Spinal cord (tissue), 10 donors: Measurements from ENCODE around the gene SPTAN1. TPM values are rescaled to one million over a fixed set of nuclear protein-coding genes. Genes with fewer than 3 reads are reported as not detected.
"Not testable (repeated sequence)": the region's sequence is repeated elsewhere in the genome, so short reads cannot be mapped to it uniquely, and the experiment has no call there.

Experiments
- DNase-seq, 6 donors: peaks; one replicate each; pipeline versions ENCODE4 v3.0.0 to v3.0.0-alpha.2; 2013 to 2015; ENCODE audit warnings: low spot score in 6 of 6, low read depth in 4 of 6
- H3K27ac ChIP-seq: one replicate; pipeline ENCODE4 v1.5.1; 2013; ENCODE audit warnings: low read depth, low read length, control low read depth
- H3K27me3 ChIP-seq: one replicate; pipeline ENCODE4 v1.6.1; 2013; ENCODE audit warnings: low read length; ENCODE audit not compliant: control insufficient read depth, insufficient read depth
- H3K36me3 ChIP-seq: one replicate; pipeline ENCODE4 v1.6.1; 2013; ENCODE audit warnings: low read length; ENCODE audit not compliant: control insufficient read depth, insufficient read depth
- H3K4me1 ChIP-seq: one replicate; pipeline ENCODE4 v1.6.1; 2013; ENCODE audit warnings: low read length; ENCODE audit not compliant: control insufficient read depth, insufficient read depth
- H3K4me3 ChIP-seq: one replicate; pipeline ENCODE4 v1.5.1; 2013; ENCODE audit warnings: low read depth, low read length, control low read depth
- H3K9me3 ChIP-seq: one replicate; pipeline ENCODE4 v1.6.1; 2013; ENCODE audit warnings: low read length; ENCODE audit not compliant: control insufficient read depth, insufficient read depth
- WGBS: methylation state at CpG from one replicate; pipeline ENCODE4 v1.1.5; 2013; ENCODE audit warnings: missing lambda C conversion rate; ENCODE audit not compliant: insufficient coverage; 5-methylcytosine and 5-hydroxymethylcytosine counted together
- polyA plus RNA-seq, 2 donors: library from polyadenylated mRNA; unstranded; fragments of 120-200 nt; gene quantifications; one replicate each; pipeline ENCODE4 v1.2.1, GENCODE V29; 2013; ENCODE audit not compliant: insufficient read length in 2 of 2
- small RNA-seq: library from RNA; depleted of rRNA; stranded (forward); fragments of <200 nt; gene quantifications from one replicate; pipeline ENCODE3, GENCODE V24; 2014; ENCODE audit warnings: low replicate concordance
- total RNA-seq, 2 donors: library from RNA; depleted of rRNA in 1 of 2; stranded (reverse); fragments of 120-200 nt in 1 of 2; fragments of >200 nt in 1 of 2; gene quantifications; one replicate each; pipeline versions ENCODE4 v1.2.3 to v1.2.4, GENCODE V29; 2013 to 2014
- donor health status: healthy.

Gene SPTAN1
- total and polyA plus RNA-seq, 4 donors, result 523 to 1,193 (median 876) TPM

DNA sequence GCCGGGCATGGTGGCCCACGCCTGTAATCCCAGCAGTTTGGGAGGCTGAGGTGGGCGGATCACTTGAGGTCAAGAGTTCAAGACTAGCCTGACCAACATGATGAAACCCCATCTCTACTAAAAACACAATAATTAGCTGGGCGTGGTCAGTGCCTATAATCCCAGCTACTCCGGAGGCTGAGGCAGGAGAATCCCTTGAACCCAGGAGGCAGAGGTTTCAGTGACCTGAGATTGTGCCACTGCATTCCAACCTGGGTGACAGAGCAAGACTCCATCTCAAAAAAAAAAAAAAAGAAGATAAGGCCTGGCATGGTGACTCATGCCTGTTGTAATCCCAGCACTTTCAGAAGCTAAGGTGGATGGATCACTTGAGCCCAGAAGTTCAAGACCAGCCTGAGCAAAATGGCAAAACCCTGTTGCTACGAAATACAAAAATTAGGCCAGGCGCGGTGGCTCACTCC, 114.1 kb downstream of the SPTAN1 start:
- H3K4me1 ChIP-seq, result not testable (repeated sequence)
- 76% methylated on average over 3 of the region's 8 CpGs for WGBS

DNA sequence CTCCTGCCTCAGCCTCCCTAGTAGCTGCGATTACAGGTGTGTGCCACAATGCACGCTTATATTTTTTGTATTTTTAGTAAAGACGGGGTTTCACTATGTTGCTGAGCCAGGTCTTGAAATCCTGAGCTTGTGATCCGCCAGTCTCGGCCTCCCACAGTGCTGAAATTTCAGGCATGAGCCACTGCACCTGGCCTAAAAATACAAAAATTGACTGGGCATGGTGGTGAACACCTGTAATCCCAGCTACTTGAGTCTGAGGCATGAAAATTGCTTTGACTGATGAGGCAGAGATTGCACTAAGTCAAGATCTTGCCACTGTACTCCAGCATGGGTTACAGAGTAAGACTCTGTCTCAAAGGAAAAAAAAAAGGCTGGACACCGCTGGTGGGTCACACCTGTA, 117.4 kb downstream of the SPTAN1 start:
- 93% methylated on average over 6 of the region's 6 CpGs for WGBS
- Histone ChIP-seq H3K4me3 (no peak overlapping the region), H3K4me1 (no peaks in the 10 kb centered on the region), H3K27me3 (no peaks in the 10 kb centered on the region), H3K9me3 (no peaks in the 10 kb centered on the region), H3K27ac (no peak overlapping the region), H3K36me3 (no peaks in the 10 kb centered on the region)
- DNase-seq, result no peak

More for the DNA sequence above, 114.1 kb downstream of the SPTAN1 start:
- DNase-seq, H3K27ac ChIP-seq, H3K27me3 ChIP-seq, H3K4me3 ChIP-seq, H3K36me3 ChIP-seq, H3K9me3 ChIP-seq: not testable (repeated sequence)

GRCh38 chr9:128675382-128675781, 123.0 kb downstream of the SPTAN1 start:
- no peaks in the 10 kb centered on the region for H3K27me3 ChIP-seq
- no peaks in the 10 kb centered on the region for H3K9me3 ChIP-seq
- no peak overlapping the region for H3K27ac ChIP-seq
- no peaks in the 10 kb centered on the region for H3K4me1 ChIP-seq
- no peak overlapping the region for H3K4me3 ChIP-seq
- 100% methylated on average over 2 of the region's 4 CpGs for WGBS
- DNase-seq, result no peak
- H3K36me3 ChIP-seq, result no peaks in the 10 kb centered on the region

DNA sequence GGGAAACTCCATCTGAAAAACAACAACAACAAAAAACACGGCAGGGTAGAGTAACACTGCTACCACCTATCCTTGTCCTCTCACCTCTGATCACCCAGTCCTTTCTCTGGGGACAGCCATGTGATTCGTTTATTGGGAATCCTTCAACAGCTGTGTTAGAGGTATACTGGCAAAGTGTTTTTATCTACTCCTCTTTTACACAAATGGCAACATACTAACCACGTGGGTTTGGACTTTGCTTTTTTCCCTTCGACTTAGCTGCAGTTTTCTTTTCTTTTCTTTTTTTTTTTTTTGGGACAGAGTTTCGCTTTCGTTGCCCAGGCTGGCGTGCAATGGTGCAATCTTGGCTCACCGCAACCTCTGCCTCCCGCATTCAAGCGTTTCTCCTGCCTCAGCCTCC, 125.4 kb downstream of the SPTAN1 start:
- Histone ChIP-seq H3K27ac (no peak overlapping the region), H3K27me3 (no peaks in the 10 kb centered on the region), H3K4me1 (no peaks in the 10 kb centered on the region), H3K36me3 (no peaks in the 10 kb centered on the region), H3K4me3 (no peak overlapping the region), H3K9me3 (no peaks in the 10 kb centered on the region)
- no peak for DNase-seq
- 92% methylated on average over 3 of the region's 10 CpGs for WGBS

Small RNA genes lying within 50 kb of the gene (small RNA-seq; reads per million reads assigned to genes)
- gene RNU7-171P, result not detected

Other genes starting within 250 kb of the SPTAN1 start
- gene TRUB2, start 230.1 kb upstream of the SPTAN1 start, total RNA-seq, result 10 to 100 TPM; 20.5 to 34.8 TPM
- 10 to 100 TPM; 44.7 to 46.3 TPM for gene TRUB2, start 230.1 kb upstream of the SPTAN1 start, polyA plus RNA-seq
- 10 to 100 TPM; 20.6 to 60.4 TPM for gene COQ4, start 229.7 kb upstream of the SPTAN1 start, total RNA-seq
- gene COQ4, start 229.7 kb upstream of the SPTAN1 start, polyA plus RNA-seq, result 10 to 100 TPM; 73.0 to 94.9 TPM
- gene SLC27A4, start 212.1 kb upstream of the SPTAN1 start, total RNA-seq, result 10 to 100 TPM; 23.1 to 36.3 TPM
- gene SLC27A4, start 212.1 kb upstream of the SPTAN1 start, polyA plus RNA-seq, result 10 to 100 TPM; 53.7 to 56.8 TPM
- gene URM1, start 181.2 kb upstream of the SPTAN1 start, total RNA-seq, result 10 to 100 TPM; 28.4 to 47.2 TPM
- gene URM1, start 181.2 kb upstream of the SPTAN1 start, polyA plus RNA-seq, result 10 to 100 TPM; 79.4 to 80.6 TPM
- gene CERCAM, start 131.7 kb upstream of the SPTAN1 start, total RNA-seq, result 10 to 100 TPM; 27.5 to 32.5 TPM
- 10 to 100 TPM; 48.6 to 74.1 TPM for gene CERCAM, start 131.7 kb upstream of the SPTAN1 start, polyA plus RNA-seq
- gene ODF2, start 96.6 kb upstream of the SPTAN1 start, total RNA-seq, result 10 to 100 TPM; 21.2 to 56.3 TPM
- gene ODF2, start 96.6 kb upstream of the SPTAN1 start, polyA plus RNA-seq, result 10 to 100 TPM; 44.1 to 67.8 TPM
- gene GLE1, start 47.9 kb upstream of the SPTAN1 start, total RNA-seq, result 10 to 100 TPM; 14.8 to 27.8 TPM
- 10 to 100 TPM; 20.8 to 21.1 TPM for gene GLE1, start 47.9 kb upstream of the SPTAN1 start, polyA plus RNA-seq
- 10 to 100 TPM; 23.0 to 65.3 TPM for gene DYNC2I2, start 104.3 kb downstream of the SPTAN1 start, total RNA-seq
- 10 to 100 TPM; 62.9 to 63.1 TPM for gene DYNC2I2, start 104.3 kb downstream of the SPTAN1 start, polyA plus RNA-seq
- gene SET, start 136.6 kb downstream of the SPTAN1 start, total RNA-seq, result 100 to 1,000 TPM; 445 to 512 TPM
- gene SET, start 136.6 kb downstream of the SPTAN1 start, polyA plus RNA-seq, result 100 to 1,000 TPM; 398 to 461 TPM
- 1 to 10 TPM; 1.1 to 5.5 TPM for gene PKN3, start 149.9 kb downstream of the SPTAN1 start, total RNA-seq
- 1 to 10 TPM; 5.5 to 5.9 TPM for gene PKN3, start 149.9 kb downstream of the SPTAN1 start, polyA plus RNA-seq
- 10 to 100 TPM in 1 of 2 donors, 1 to 10 TPM in 1; 3.5 to 12.6 TPM for gene ZDHHC12, start 171.5 kb downstream of the SPTAN1 start, total RNA-seq
- 10 to 100 TPM; 11.2 to 15.0 TPM for gene ZDHHC12, start 171.5 kb downstream of the SPTAN1 start, polyA plus RNA-seq
- gene ZER1, start 219.3 kb downstream of the SPTAN1 start, total RNA-seq, result 10 to 100 TPM; 23.1 to 34.1 TPM
- 10 to 100 TPM; 51.5 to 55.3 TPM for gene ZER1, start 219.3 kb downstream of the SPTAN1 start, polyA plus RNA-seq
- 10 to 100 TPM; 11.4 to 13.9 TPM for gene TBC1D13, start 234.7 kb downstream of the SPTAN1 start, total RNA-seq
- gene TBC1D13, start 234.7 kb downstream of the SPTAN1 start, polyA plus RNA-seq, result 10 to 100 TPM; 31.4 to 36.0 TPM